PC-9 (cell line): Measurements from ENCODE around the gene KLF15.

Experiments
- EZH2 ChIP-seq: fragments of 200-600 bp; sonication (generic); IDR thresholded peaks from 2 replicates; pipeline ENCODE4 v1.8.0; 2017; ENCODE audit warnings: antibody characterized with exemption, low read depth
- TF ChIP-seq, protein P1 (sequence below): fragments of 200-600 bp; sonication (generic); conservative IDR thresholded peaks from 2 replicates; pipeline ENCODE4 v1.6.1; 2017; ENCODE audit warnings: mixed run types, antibody characterized with exemption, mild to moderate bottlenecking, moderate library complexity

DNA sequence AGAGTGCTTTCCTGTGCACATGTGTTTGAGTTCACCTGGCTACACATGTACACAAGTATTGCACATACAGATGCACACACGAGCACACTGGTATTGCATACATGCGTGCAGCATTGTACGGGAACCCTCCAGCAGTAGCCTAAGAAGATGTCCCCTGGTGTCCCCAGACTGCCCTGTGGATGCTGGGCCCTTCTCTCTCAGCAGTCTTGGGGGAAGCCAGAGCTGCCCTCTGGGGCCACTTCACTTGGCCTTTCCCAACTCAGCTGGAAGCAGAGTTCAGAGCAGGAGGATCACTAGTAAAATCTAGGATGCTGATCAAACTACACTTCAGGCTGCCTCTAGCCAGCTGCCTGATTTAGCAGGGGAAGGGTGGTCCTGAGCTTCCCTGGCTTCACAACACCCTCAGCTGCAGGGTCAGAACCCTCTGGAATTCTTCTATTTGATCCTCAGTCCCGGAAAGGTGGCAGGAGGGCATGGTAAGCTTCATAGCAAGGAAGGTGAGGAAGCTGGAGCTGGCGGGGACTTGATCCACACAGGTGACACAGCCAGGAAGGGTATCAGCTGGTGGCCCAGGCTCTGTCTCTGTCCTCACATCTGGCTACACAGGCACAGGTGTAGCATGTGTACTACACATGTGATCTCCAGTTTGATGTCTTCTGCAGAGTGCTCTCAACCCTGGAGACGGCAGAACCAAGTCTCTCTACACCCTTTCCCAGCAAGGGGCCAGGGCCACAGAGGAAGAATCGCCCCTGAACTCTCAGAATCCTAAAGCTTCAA, 36.5 kb downstream of the KLF15 start:
- TF ChIP-seq, protein P1, sequence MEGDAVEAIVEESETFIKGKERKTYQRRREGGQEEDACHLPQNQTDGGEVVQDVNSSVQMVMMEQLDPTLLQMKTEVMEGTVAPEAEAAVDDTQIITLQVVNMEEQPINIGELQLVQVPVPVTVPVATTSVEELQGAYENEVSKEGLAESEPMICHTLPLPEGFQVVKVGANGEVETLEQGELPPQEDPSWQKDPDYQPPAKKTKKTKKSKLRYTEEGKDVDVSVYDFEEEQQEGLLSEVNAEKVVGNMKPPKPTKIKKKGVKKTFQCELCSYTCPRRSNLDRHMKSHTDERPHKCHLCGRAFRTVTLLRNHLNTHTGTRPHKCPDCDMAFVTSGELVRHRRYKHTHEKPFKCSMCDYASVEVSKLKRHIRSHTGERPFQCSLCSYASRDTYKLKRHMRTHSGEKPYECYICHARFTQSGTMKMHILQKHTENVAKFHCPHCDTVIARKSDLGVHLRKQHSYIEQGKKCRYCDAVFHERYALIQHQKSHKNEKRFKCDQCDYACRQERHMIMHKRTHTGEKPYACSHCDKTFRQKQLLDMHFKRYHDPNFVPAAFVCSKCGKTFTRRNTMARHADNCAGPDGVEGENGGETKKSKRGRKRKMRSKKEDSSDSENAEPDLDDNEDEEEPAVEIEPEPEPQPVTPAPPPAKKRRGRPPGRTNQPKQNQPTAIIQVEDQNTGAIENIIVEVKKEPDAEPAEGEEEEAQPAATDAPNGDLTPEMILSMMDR = no peak
- TF ChIP-seq EZH2 = no peak
